Astrocyte of the spinal cord (primary cell): ENCODE results near the gene FLT3.
A peak's percentile ranks its signal among the peaks of the same experiment; 100 is the strongest.

Experiments used
- DNase-seq: peaks from one replicate; pipeline ENCODE4 v3.0.0; 2011; ENCODE audit warnings: low read depth, low spot score
- H3K4me3 ChIP-seq: 2 replicates; pipeline ENCODE4 v1.5.1; 2011; ENCODE audit warnings: low read depth, mild to moderate bottlenecking, low read length, moderate library complexity
- in situ Hi-C: cut with HindIII; loops from 2 replicates; pipeline ENCODE4 v1.10.0; 2017; ENCODE audit warnings: low sequenced_read_pairs
- TF ChIP-seq, protein P1 (sequence below): IDR thresholded peaks from 2 replicates; pipeline ENCODE4 v1.5.1; 2012; ENCODE audit warnings: low read depth, mild to moderate bottlenecking, low read length, inconsistent platforms

Gene FLT3

GRCh38 chr13:28138012-28138755, 37.8 kb upstream of the FLT3 start, which contains the start of gene PAN3:
Gene PAN3 (plus strand): TSS chr13:28138545. CDS start chr13:28138658, 113 bp downstream.
- TF ChIP-seq, protein P1, sequence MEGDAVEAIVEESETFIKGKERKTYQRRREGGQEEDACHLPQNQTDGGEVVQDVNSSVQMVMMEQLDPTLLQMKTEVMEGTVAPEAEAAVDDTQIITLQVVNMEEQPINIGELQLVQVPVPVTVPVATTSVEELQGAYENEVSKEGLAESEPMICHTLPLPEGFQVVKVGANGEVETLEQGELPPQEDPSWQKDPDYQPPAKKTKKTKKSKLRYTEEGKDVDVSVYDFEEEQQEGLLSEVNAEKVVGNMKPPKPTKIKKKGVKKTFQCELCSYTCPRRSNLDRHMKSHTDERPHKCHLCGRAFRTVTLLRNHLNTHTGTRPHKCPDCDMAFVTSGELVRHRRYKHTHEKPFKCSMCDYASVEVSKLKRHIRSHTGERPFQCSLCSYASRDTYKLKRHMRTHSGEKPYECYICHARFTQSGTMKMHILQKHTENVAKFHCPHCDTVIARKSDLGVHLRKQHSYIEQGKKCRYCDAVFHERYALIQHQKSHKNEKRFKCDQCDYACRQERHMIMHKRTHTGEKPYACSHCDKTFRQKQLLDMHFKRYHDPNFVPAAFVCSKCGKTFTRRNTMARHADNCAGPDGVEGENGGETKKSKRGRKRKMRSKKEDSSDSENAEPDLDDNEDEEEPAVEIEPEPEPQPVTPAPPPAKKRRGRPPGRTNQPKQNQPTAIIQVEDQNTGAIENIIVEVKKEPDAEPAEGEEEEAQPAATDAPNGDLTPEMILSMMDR: no peak
- in situ Hi-C loops: no loop called here
- H3K4me3 ChIP-seq: peak within 1 kb of the TSS; percentile 82
- DNase-seq: peak; percentile 95

DNA sequence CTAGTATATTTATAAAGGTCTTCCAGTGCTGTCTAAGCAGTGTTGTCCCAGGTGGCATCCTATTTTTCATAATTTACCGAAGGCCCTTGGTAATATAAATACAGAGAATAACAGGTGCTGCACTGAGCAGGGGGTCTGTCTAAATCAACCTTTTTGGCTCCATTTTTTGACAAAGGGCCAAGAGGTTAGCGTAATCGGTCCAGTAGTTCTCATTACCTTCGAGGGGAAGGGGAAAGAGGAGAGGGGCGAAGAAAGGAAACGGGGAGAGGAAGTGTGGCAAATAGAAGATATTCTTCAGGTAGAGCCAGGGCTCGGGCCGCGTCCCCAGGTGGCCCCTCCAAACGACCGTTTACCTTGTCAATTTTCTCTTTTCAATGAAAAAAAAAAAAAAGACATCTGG, 37.2 kb upstream of the FLT3 start:
- no peak for DNase-seq
- TF ChIP-seq, protein P1: no peak
- in situ Hi-C loops: no loop called here
- H3K4me3 ChIP-seq: peak overlapping the region; percentile 82

- DNase-seq: no peak
- in situ Hi-C loops: no loop called here
- TF ChIP-seq, protein P1: no peak
- peak overlapping the region; percentile 82 for H3K4me3 ChIP-seq
Measured at GRCh38 chr13:28136916-28137315, 36.5 kb upstream of the FLT3 start.

GRCh38 chr13:28131646-28132045, 31.3 kb upstream of the FLT3 start:
- DNase-seq: no peak
- TF ChIP-seq, protein P1: no peak
- no peak overlapping the region for H3K4me3 ChIP-seq
- in situ Hi-C loops: no loop called here

GRCh38 chr13:28129911-28130693, 29.7 kb upstream of the FLT3 start:
- H3K4me3 ChIP-seq: no peak overlapping the region
- no peak for DNase-seq
- TF ChIP-seq, protein P1: no peak
- in situ Hi-C loops: no loop called here

- in situ Hi-C loops: no loop called here
- TF ChIP-seq, protein P1: no peak
- no peak for DNase-seq
- H3K4me3 ChIP-seq: no peak overlapping the region
Measured at GRCh38 chr13:28128926-28129325, 28.6 kb upstream of the FLT3 start.
